Heart right ventricle (tissue), 16 donors: ENCODE results near the gene TWIST2. TPM values are rescaled to one million over a fixed set of nuclear protein-coding genes. Genes with fewer than 3 reads are reported as not detected.
A peak's percentile ranks its signal among the peaks of the same experiment; 100 is the strongest.

Experiments
- ATAC-seq, 8 donors: fragments of 200-7000 bp; cut with Tn5 transposase; one replicate each; pipeline ENCODE4 v1.9.1; 2020; ENCODE audit warnings: mild to moderate bottlenecking in 8 of 8, moderate library complexity in 8 of 8, moderate number of reproducible peaks in 1 of 8
- DNase-seq, 2 donors: peaks; one replicate each; pipeline ENCODE4 v3.0.0-alpha.2; 2020
- H3K27ac ChIP-seq, 10 donors: fragments of 200-600 bp; sonication (generic) in 2 of 10; one replicate each; pipeline versions ENCODE4 v1.5.0 to v1.8.0; 2020 to 2022; ENCODE audit warnings: mild to moderate bottlenecking in 3 of 10
- H3K27me3 ChIP-seq, 7 donors: fragments of 200-600 bp; one replicate each; pipeline ENCODE4 v1.8.0; 2021 to 2022; ENCODE audit warnings: mild to moderate bottlenecking in 2 of 7
- H3K36me3 ChIP-seq, 9 donors: fragments of 200-600 bp; sonication (generic) in 1 of 9; one replicate each; pipeline versions ENCODE4 v1.5.0 to v1.8.0; 2020 to 2022; ENCODE audit warnings: mild to moderate bottlenecking in 2 of 9
- H3K4me1 ChIP-seq, 9 donors: fragments of 200-600 bp; sonication (generic) in 1 of 9; one replicate each; pipeline versions ENCODE4 v1.5.0 to v1.8.0; 2020 to 2022; ENCODE audit warnings: mild to moderate bottlenecking in 4 of 9
- H3K4me3 ChIP-seq, 10 donors: fragments of 200-600 bp; sonication (generic) in 2 of 10; one replicate each; pipeline versions ENCODE4 v1.5.0 to v1.8.0; 2020 to 2022; ENCODE audit warnings: mild to moderate bottlenecking in 7 of 10, moderate library complexity in 2 of 10
- H3K9me3 ChIP-seq, 11 donors: fragments of 200-600 bp in 10 of 11; sonication (generic) in 2 of 11; one replicate each; pipeline versions ENCODE4 v1.5.0 to v1.8.0; 2013 to 2022; ENCODE audit warnings: mild to moderate bottlenecking in 2 of 11, control low read depth in 1 of 11, moderate library complexity in 1 of 11
- CTCF ChIP-seq, 9 donors: fragments of 200-600 bp; sonication (generic) in 2 of 9; IDR thresholded peaks; one replicate each; pipeline versions ENCODE4 v1.5.0 to v1.8.0; 2021 to 2022; ENCODE audit warnings: antibody characterized with exemption in 9 of 9, mild to moderate bottlenecking in 5 of 9, moderate library complexity in 1 of 9
- WGBS, 2 donors: extraction: QIAGEN DNeasy Blood & Tissue Kit; methylation state at CpG; one replicate each; pipeline ENCODE4 v1.1.7; 2013; ENCODE audit warnings: inconsistent platforms in 1 of 2; 5-methylcytosine and 5-hydroxymethylcytosine counted together
- intact Hi-C, 10 donors: fragments of 100-400 bp; cut with DNase I; formaldehyde crosslinking; loops; one replicate each; pipeline versions ENCODE4 v1.11.1 to v1.14.2; 2022
- polyA plus RNA-seq, 2 donors: library from polyadenylated mRNA; stranded (reverse); fragments of 200-250 nt; gene quantifications; one replicate each; pipeline ENCODE4 v1.2.3, GENCODE V29; 2013
- total RNA-seq, 10 donors: library from RNA; stranded (reverse); fragmentation: NEBNext Ultra II Directional in 3 of 10; extraction: Animal tissue kit (Norgen Biotek cat#: 25700) in 3 of 10; gene quantifications; one replicate each; pipeline versions ENCODE4 v1.2.1 to v1.2.4, GENCODE V29; 2021 to 2023
- donor health status: Arrhythmogenic right ventricular cardiomyopathy.
- donor health status: ischemic (EF 13 %, LVEDD 7.1; RV severe dilation, severe dysfunction).
- donor health status: healthy with polysubstance abuse.
- donor health status: DM: no; HTN: yes; CAD: no.
- donor health status: DM: no; HTN: no; CAD: no.
- donor health status: ischemic (EF 25% LVEDD 6.9; RV normal size, moderate dysfunction).
- donor health status: ischemic (EF 25% LVEDD 5.7; RV mildly dilated, moderate dysfunction).
- donor health status: healthy.
- donor health status: DM: yes; HTN: yes; CAD: no.
- donor health status: Ischemic cardiomyopathy.
- donor health status: ischemic (EF 35%, LVEDD 5.7; RV mildly dilated, moderate dysfunction).
- donor health status: nonischemic (EF 11% LVEDD 7.7; RV severe dilation, severe dysfunction).
- donor health status: DM: yes; HTN: yes; CAD: no.
- donor health status: PGD.
- donor health status: ischemic (EF 29% LVEDD 5.4; RV normal size, mild dysfunction).
- donor health status: nonischemic (EF 23%, LVEDD 6.1; RV moderate dilation, normal function).

Gene TWIST2
- total and polyA plus RNA-seq, 12 donors: 0.19 to 3.5 (median 1.1) TPM

DNA sequence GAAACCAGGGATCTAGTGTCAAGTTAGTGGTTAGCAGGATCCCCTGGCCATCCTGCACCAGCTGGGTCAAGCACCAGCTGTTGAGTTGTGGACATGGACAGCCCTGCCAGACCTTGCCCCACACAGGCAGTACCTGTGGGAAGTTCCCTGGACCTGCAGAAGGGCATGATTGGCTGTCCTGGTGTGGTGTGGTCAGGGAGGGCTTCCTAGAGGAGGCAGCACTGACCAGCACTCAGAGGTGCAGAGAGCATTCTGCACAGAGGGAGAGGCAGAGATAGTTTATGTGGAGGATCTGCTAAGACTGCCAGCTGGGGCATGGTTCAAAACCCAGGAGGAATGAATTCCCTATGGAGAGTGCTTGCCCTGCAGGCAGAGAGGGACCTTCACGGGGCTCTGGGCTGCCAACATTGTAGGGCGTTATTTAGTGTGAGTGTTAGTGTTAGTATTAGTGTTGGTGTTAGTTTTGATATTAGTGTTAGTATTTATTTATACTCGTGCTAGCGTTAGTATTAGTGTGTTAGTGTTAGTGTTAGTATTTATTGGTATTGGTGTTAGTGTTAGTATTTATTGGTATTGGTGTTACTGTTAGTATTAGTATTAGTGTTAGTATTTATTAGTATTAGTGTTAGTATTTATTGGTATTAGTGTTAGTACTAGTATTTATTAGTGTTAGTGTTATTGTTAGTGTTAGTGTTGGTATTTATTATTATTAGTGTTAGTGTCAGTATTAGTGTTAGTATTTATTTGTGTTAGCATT lies 31.9 kb downstream of the TWIST2 start:
- intact Hi-C loops: no loop called here
- ATAC-seq: no peak

GRCh38 chr2:238881353-238882081 lies 33.6 kb downstream of the TWIST2 start:
- peaks cover 0 to 15% (median 0%) of the 10 kb centered on the region in 11 donors for H3K9me3 ChIP-seq
- H3K27ac ChIP-seq: no peak overlapping the region
- H3K36me3 ChIP-seq: no peaks in the 10 kb centered on the region
- WGBS, 2 donors: 82 to 88% methylated on average over 7 of the region's 7 CpGs
- intact Hi-C loops: no loop called here
- peaks cover 0 to 6% (median 0%) of the 10 kb centered on the region in 9 donors for H3K4me1 ChIP-seq
- TF ChIP-seq CTCF (IDR thresholded peaks at IDR 0.05): no peak
- ATAC-seq: no peak
- DNase-seq: no peak
- no peak overlapping the region for H3K4me3 ChIP-seq
- peaks cover 0 to 49% (median 6%) of the 10 kb centered on the region in 7 donors for H3K27me3 ChIP-seq

More for the DNA sequence above, 31.9 kb downstream of the TWIST2 start:
- no peak overlapping the region for H3K4me3 ChIP-seq
- WGBS, 2 donors: 94% methylated on average over 4 of the region's 4 CpGs
- H3K9me3 ChIP-seq: peaks cover 0 to 15% (median 0%) of the 10 kb centered on the region in 11 donors
- DNase-seq: no peak
- H3K36me3 ChIP-seq: no peaks in the 10 kb centered on the region
- no peak overlapping the region for H3K27ac ChIP-seq
- peaks cover 0 to 39% (median 6%) of the 10 kb centered on the region in 7 donors for H3K27me3 ChIP-seq
- H3K4me1 ChIP-seq: peaks cover 0 to 6% (median 0%) of the 10 kb centered on the region in 9 donors
- TF ChIP-seq CTCF (IDR thresholded peaks at IDR 0.05): no peak

DNA sequence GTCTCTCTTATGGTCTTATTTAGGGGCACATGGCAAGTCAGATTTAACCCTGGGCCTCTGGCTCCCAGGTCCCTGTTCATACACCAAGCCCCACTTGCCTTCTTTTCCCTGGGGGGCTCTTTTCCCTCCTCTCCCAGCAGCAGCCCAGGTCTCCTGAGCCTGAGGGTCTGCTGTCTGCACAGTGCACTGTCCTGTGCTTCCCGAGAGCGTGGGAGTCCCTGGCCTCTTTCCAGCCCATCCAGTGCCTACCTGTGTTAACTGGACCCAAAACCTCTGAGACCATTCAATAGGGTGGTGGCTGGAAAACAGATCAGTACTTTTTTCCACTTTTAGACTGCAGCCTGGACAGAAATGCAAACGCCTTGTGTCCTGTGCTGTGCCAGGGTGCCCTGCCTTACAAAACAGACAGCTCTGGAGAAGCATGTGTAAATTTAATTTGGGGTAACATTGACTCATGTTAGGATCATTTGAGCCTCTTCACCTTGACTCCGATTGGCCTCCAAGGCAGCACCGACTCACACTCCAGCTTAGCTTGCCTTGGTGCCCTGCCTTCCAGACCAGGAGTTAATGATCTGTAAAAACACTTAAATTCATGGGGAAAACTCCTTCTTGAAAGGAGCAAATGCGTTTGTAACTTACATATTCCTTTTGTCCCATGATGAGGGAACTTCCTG lies 34.3 kb downstream of the TWIST2 start:
- Histone ChIP-seq H3K4me3 (no peak overlapping the region), H3K36me3 (no peaks in the 10 kb centered on the region), H3K27ac (no peak overlapping the region), H3K9me3 (peaks cover 0 to 10% (median 0%) of the 10 kb centered on the region in 11 donors), H3K4me1 (peaks cover 0 to 6% (median 0%) of the 10 kb centered on the region in 9 donors), H3K27me3 (peaks cover 0 to 53% (median 6%) of the 10 kb centered on the region in 7 donors)
- intact Hi-C loops: no loop called here
- no peak for TF ChIP-seq CTCF (IDR thresholded peaks at IDR 0.05)
- DNase-seq (no peak), ATAC-seq (no peak)
- 75 to 83% methylated on average over 6 of the region's 6 CpGs for WGBS, 2 donors

- Histone ChIP-seq H3K4me3 (peak overlapping the region in 5 of 10 donors; percentile 4 to 22 (median 8)), H3K4me1 (peaks cover 0 to 6% (median 0%) of the 10 kb centered on the region in 9 donors), H3K36me3 (no peaks in the 10 kb centered on the region), H3K9me3 (no peaks in the 10 kb centered on the region), H3K27ac (peak overlapping the region in 2 of 10 donors; percentile 15 to 52), H3K27me3 (peaks cover 0 to 53% (median 6%) of the 10 kb centered on the region in 7 donors)
- WGBS, 2 donors: 68% methylated on average over 9 of the region's 9 CpGs
- DNase-seq (no peak), ATAC-seq (peak in 3 of 8 donors; percentile 8 to 46 (median 33))
- intact Hi-C loops: no loop called here
- no peak for TF ChIP-seq CTCF (IDR thresholded peaks at IDR 0.05)
Observed at GRCh38 chr2:238883421-238883901, 35.6 kb downstream of the TWIST2 start.
